OCI-LY3 (cell line): ENCODE measurements around the gene ACOX1.

Experiments used
- EZH2phosphoT487 ChIP-seq: fragments of 200-600 bp; shearing (Covaris generic); IDR thresholded peaks from 2 replicates; pipeline ENCODE4 v1.6.1; 2018; ENCODE audit warnings: antibody characterized with exemption, mixed run types, low read depth
- TF ChIP-seq, protein P1 (sequence below): fragments of 200-600, 300-600 bp; sonication (generic); IDR thresholded peaks from 2 replicates; pipeline ENCODE4 v1.5.1; 2014; ENCODE audit warnings: antibody characterized with exemption, low read length, low read depth

DNA sequence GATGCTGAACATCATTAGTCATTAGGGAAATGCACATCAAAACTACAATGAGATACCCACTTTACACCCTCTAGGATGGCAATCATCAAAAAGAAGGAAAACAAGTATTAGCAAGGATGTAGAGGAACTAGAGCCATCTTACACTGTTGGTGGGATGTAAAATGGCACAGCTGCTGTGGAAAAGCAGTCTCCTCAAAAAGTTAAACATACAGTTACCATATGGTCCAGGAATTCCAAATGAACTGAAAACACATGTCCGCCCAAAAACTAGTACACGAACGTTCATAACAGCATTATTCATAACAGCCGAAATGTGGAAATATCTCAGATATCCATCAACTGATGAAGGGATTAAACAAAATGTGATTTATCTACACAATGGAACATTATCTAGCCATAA, 45.2 kb downstream of the ACOX1 start:
- TF ChIP-seq, protein P1, sequence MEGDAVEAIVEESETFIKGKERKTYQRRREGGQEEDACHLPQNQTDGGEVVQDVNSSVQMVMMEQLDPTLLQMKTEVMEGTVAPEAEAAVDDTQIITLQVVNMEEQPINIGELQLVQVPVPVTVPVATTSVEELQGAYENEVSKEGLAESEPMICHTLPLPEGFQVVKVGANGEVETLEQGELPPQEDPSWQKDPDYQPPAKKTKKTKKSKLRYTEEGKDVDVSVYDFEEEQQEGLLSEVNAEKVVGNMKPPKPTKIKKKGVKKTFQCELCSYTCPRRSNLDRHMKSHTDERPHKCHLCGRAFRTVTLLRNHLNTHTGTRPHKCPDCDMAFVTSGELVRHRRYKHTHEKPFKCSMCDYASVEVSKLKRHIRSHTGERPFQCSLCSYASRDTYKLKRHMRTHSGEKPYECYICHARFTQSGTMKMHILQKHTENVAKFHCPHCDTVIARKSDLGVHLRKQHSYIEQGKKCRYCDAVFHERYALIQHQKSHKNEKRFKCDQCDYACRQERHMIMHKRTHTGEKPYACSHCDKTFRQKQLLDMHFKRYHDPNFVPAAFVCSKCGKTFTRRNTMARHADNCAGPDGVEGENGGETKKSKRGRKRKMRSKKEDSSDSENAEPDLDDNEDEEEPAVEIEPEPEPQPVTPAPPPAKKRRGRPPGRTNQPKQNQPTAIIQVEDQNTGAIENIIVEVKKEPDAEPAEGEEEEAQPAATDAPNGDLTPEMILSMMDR: no peak
- TF ChIP-seq EZH2phosphoT487: no peak
